Dendritic cell treated with granulocyte-macrophage colony-stimulating factor and Interleukin-4, amounts not matched to agents 40 ng/mL and 50 ng/mL, for 4 days (primary cell): Measurements from ENCODE around the gene TDRD3.
"Not testable (repeated sequence)": the region's sequence is repeated elsewhere in the genome, so short reads cannot be mapped to it uniquely, and the experiment has no call there.

Experiments used
- H3K27ac Mint-ChIP-seq: one replicate; pipeline ENCODE4 v1.8.0; 2022; ENCODE audit warnings: mild to moderate bottlenecking, mixed read lengths
- H3K27me3 Mint-ChIP-seq: one replicate; pipeline ENCODE4 v1.8.0; 2022; ENCODE audit warnings: mild to moderate bottlenecking, mixed read lengths
- H3K36me3 Mint-ChIP-seq: one replicate; pipeline ENCODE4 v1.8.0; 2022; ENCODE audit warnings: low read depth, mixed read lengths
- H3K4me1 Mint-ChIP-seq: one replicate; pipeline ENCODE4 v1.8.0; 2022; ENCODE audit warnings: low read depth, mixed read lengths
- H3K4me3 Mint-ChIP-seq: one replicate; pipeline ENCODE4 v1.8.0; 2022; ENCODE audit warnings: mild to moderate bottlenecking, moderate library complexity, mixed read lengths
- H3K9me3 Mint-ChIP-seq: one replicate; pipeline ENCODE4 v1.8.0; 2022; ENCODE audit warnings: mixed read lengths
- intact Hi-C: fragments of 100-400 bp; cut with micrococcal nuclease; formaldehyde crosslinking; loops from one replicate; pipeline ENCODE4 v1.15.0; 2022

TDRD3 gene

GRCh38 chr13:60379837-60380565 is 17.0 kb upstream of the TDRD3 start:
- no peaks in the 10 kb centered on the region for H3K9me3 Mint-ChIP-seq
- H3K4me3 Mint-ChIP-seq: no peak overlapping the region
- H3K27ac Mint-ChIP-seq: no peak overlapping the region
- no peaks in the 10 kb centered on the region for H3K36me3 Mint-ChIP-seq
- peaks cover 1% of the 10 kb centered on the region for H3K27me3 Mint-ChIP-seq
- H3K4me1 Mint-ChIP-seq: no peaks in the 10 kb centered on the region
- intact Hi-C loops: no loop called here

GRCh38 chr13:60384911-60385310 is 12.1 kb upstream of the TDRD3 start:
- Mint-ChIP-seq H3K36me3 (no peaks in the 10 kb centered on the region), H3K9me3 (no peaks in the 10 kb centered on the region), H3K27ac (no peak overlapping the region), H3K27me3 (peaks cover 7% of the 10 kb centered on the region), H3K4me3 (no peak overlapping the region), H3K4me1 (no peaks in the 10 kb centered on the region)
- intact Hi-C loops: no loop called here

- Mint-ChIP-seq H3K4me3 (no peak overlapping the region), H3K27me3 (peaks cover 7% of the 10 kb centered on the region), H3K9me3 (no peaks in the 10 kb centered on the region), H3K4me1 (no peaks in the 10 kb centered on the region), H3K36me3 (no peaks in the 10 kb centered on the region), H3K27ac (no peak overlapping the region)
- intact Hi-C loops: no loop called here
Observed at GRCh38 chr13:60386250-60386649, 10.8 kb upstream of the TDRD3 start.

- no peaks in the 10 kb centered on the region for H3K9me3 Mint-ChIP-seq
- peaks cover 5% of the 10 kb centered on the region for H3K27me3 Mint-ChIP-seq
- no peak overlapping the region for H3K4me3 Mint-ChIP-seq
- intact Hi-C loops: no loop called here
- no peaks in the 10 kb centered on the region for H3K4me1 Mint-ChIP-seq
- H3K36me3 Mint-ChIP-seq: peaks cover 5% of the 10 kb centered on the region
- H3K27ac Mint-ChIP-seq: no peak overlapping the region
Observed at GRCh38 chr13:60392131-60392530, 4.9 kb upstream of the TDRD3 start.

GRCh38 chr13:60395971-60396782 is 843 bp upstream of the TDRD3 start:
- intact Hi-C loops: no loop called here
- H3K36me3 Mint-ChIP-seq: peaks cover 15% of the 10 kb centered on the region
- H3K27me3 Mint-ChIP-seq: no peaks in the 10 kb centered on the region
- H3K27ac Mint-ChIP-seq: peak overlapping the region; percentile 97
- peak overlapping the region; percentile 90 for H3K4me3 Mint-ChIP-seq
- peaks cover 16% of the 10 kb centered on the region for H3K4me1 Mint-ChIP-seq
- H3K9me3 Mint-ChIP-seq: no peaks in the 10 kb centered on the region

GRCh38 chr13:60397704-60398378 is 821 bp downstream of the TDRD3 start:
- H3K27me3 Mint-ChIP-seq: no peaks in the 10 kb centered on the region
- peaks cover 16% of the 10 kb centered on the region for H3K4me1 Mint-ChIP-seq
- H3K4me3 Mint-ChIP-seq: peak overlapping the region; percentile 90
- H3K9me3 Mint-ChIP-seq: no peaks in the 10 kb centered on the region
- peaks cover 15% of the 10 kb centered on the region for H3K36me3 Mint-ChIP-seq
- intact Hi-C loops: loop anchor here (1.0 to 2.0 kb wide), 2 partner anchors 33 to 234 kb away; no protein-coding TSS in a partner anchor
- H3K27ac Mint-ChIP-seq: peak overlapping the region; percentile 97

GRCh38 chr13:60398379-60398891 is 1.4 kb downstream of the TDRD3 start:
- Mint-ChIP-seq H3K9me3 (no peaks in the 10 kb centered on the region), H3K36me3 (peaks cover 15% of the 10 kb centered on the region), H3K27ac (peak overlapping the region; percentile 97), H3K4me3 (peak overlapping the region; percentile 90), H3K4me1 (peaks cover 16% of the 10 kb centered on the region), H3K27me3 (no peaks in the 10 kb centered on the region)
- intact Hi-C loops: loop anchor here (2.0 kb wide), 1 partner anchor 32 kb away; no protein-coding TSS in a partner anchor

- Mint-ChIP-seq H3K9me3 (no peaks in the 10 kb centered on the region), H3K4me1 (peaks cover 16% of the 10 kb centered on the region), H3K4me3 (peak overlapping the region; percentile 90), H3K27ac (peak overlapping the region; percentile 97), H3K36me3 (peaks cover 15% of the 10 kb centered on the region), H3K27me3 (no peaks in the 10 kb centered on the region)
- intact Hi-C loops: loop anchor here (2.0 kb wide), 1 partner anchor 32 kb away; no protein-coding TSS in a partner anchor
Observed at GRCh38 chr13:60398907-60399589, 2.0 kb downstream of the TDRD3 start.

GRCh38 chr13:60402022-60402421 is 5.0 kb downstream of the TDRD3 start:
- Mint-ChIP-seq H3K27me3 (no peaks in the 10 kb centered on the region), H3K9me3 (no peaks in the 10 kb centered on the region), H3K4me1 (peaks cover 25% of the 10 kb centered on the region), H3K4me3 (no peak overlapping the region), H3K36me3 (peaks cover 10% of the 10 kb centered on the region), H3K27ac (no peak overlapping the region)
- intact Hi-C loops: no loop called here

- Mint-ChIP-seq H3K4me1 (peaks cover 35% of the 10 kb centered on the region), H3K4me3 (no peak overlapping the region), H3K36me3 (peaks cover 18% of the 10 kb centered on the region), H3K27ac (no peak overlapping the region), H3K9me3 (peaks cover 10% of the 10 kb centered on the region), H3K27me3 (no peaks in the 10 kb centered on the region)
- intact Hi-C loops: no loop called here
Observed at GRCh38 chr13:60407095-60407494, 10.1 kb downstream of the TDRD3 start.

GRCh38 chr13:60407852-60408251 is 10.8 kb downstream of the TDRD3 start:
- H3K27ac Mint-ChIP-seq, intact Hi-C loops, H3K4me3 Mint-ChIP-seq, H3K27me3 Mint-ChIP-seq: not testable (repeated sequence)
- Mint-ChIP-seq H3K36me3 (peaks cover 18% of the 10 kb centered on the region), H3K4me1 (peaks cover 35% of the 10 kb centered on the region), H3K9me3 (peaks cover 10% of the 10 kb centered on the region)

- Mint-ChIP-seq H3K4me1 (peaks cover 35% of the 10 kb centered on the region), H3K9me3 (peaks cover 10% of the 10 kb centered on the region), H3K36me3 (peaks cover 18% of the 10 kb centered on the region)
- intact Hi-C loops, H3K4me3 Mint-ChIP-seq, H3K27me3 Mint-ChIP-seq, H3K27ac Mint-ChIP-seq: not testable (repeated sequence)
Observed at GRCh38 chr13:60409574-60410292, 12.7 kb downstream of the TDRD3 start.

GRCh38 chr13:60410299-60410698 is 13.3 kb downstream of the TDRD3 start:
- H3K4me3 Mint-ChIP-seq: no peak overlapping the region
- H3K4me1 Mint-ChIP-seq: peaks cover 33% of the 10 kb centered on the region
- no peaks in the 10 kb centered on the region for H3K27me3 Mint-ChIP-seq
- peaks cover 18% of the 10 kb centered on the region for H3K36me3 Mint-ChIP-seq
- H3K9me3 Mint-ChIP-seq: peaks cover 10% of the 10 kb centered on the region
- intact Hi-C loops: no loop called here
- no peak overlapping the region for H3K27ac Mint-ChIP-seq
